ENCODE data around the gene ASXL1.

Gene ASXL1

DNA sequence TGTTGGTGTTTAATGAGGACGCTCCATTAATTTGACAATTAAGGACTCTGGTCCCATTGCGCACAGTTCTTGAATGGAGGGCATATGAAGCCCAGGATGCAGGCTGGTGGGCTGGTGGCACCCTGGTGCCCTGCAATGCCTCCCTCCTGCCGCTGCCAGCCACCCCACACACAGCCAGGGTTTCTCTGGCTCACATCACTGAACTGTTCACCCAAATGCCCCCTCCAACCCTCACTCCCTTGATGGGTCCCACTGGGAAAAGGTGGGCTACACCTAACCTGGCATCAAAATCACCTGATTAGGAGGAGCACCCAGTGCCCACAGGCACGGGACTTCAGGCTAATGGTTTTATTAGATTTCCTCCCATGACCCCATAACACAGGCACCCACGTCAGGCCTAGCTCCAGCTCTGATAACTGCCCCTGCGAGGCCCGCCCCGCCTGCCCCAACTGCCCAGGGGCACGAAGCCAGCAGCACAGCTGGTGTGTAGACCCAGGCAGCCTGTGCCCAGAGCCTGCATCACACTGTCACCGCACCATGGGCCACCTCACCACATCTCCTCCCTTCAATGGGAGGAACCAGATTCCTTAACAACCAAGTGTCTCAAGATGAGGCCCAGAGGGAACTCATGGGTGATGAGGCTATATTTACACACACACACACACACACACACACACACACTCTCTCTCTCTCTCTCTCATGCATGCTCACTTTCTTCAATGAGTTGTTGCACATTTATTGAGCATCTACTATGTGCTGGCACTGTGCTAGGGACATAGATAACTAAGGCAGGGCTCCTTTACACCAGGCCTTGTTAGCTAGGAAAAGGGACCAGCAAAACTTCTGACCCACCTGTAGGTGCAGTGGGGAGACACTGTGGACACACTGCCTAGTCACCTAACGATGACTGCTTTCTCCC, 119.7 kb downstream of the ASXL1 start:
- peak in 7 of 58 donors; percentile 15 to 46 (median 25) for DNase-seq

DNA sequence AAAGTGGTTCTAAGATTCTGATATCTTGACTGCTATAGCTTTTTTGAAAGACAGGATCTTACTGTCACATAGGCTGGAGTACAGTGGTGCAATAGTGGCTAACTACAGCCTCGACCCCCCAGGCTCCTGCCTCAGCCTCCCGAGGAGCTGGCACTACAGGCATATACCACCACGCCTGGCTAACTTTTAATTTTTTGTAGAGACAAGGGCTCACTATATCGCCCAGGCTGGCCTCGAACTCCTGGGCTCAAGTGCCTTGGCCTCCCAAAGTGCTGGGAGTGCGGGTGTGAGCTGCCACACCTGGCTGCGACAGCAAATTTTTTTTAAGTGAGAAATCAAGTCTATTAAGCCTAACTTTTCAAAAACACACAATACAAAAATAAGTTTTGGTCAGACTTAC, 120.4 kb downstream of the ASXL1 start:
- no peak for DNase-seq

DNA sequence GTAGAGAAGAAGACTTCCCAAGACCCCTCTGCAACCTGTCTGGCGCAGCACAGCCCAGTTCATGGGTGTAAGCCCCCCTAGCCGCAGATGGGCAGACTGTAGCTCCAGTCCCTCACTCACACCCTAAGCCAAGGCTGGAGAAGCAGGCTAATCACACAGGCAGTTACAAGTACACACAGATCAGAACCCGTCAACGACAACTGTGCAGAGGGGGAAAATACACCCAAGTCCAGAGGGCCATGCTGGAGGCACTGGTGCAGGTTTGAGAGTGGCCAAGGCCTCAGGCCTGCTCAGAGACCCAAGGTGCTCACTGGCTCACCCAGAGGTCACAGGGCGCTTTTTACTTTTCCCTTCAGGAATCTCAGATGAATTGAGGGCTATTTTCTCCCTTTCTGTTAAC, 120.9 kb downstream of the ASXL1 start:
- DNase-seq: no peak

DNA sequence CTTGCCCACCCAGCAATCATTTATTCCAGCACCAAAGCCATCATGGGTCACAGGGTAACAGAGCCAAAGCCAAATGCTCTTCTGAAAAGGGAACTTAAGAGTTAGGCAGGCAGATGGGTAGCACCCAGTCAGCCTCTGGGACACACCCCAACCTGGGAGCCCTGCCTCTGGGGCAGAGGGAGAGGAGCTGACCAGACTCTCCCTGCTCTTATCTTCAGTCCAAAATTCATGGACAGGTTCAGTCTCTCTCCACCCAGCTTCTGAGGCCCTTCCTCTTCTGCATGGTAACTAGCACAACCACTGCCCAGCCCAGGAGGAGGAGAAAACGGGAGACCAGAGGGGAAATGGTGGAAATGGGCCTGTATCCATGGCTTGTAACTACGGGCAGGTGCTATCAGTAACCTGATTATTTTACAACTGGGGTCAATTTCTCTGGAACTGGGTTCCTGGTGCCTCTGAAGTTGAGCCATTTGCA, 121.6 kb downstream of the ASXL1 start:
- DNase-seq: no peak

DNA sequence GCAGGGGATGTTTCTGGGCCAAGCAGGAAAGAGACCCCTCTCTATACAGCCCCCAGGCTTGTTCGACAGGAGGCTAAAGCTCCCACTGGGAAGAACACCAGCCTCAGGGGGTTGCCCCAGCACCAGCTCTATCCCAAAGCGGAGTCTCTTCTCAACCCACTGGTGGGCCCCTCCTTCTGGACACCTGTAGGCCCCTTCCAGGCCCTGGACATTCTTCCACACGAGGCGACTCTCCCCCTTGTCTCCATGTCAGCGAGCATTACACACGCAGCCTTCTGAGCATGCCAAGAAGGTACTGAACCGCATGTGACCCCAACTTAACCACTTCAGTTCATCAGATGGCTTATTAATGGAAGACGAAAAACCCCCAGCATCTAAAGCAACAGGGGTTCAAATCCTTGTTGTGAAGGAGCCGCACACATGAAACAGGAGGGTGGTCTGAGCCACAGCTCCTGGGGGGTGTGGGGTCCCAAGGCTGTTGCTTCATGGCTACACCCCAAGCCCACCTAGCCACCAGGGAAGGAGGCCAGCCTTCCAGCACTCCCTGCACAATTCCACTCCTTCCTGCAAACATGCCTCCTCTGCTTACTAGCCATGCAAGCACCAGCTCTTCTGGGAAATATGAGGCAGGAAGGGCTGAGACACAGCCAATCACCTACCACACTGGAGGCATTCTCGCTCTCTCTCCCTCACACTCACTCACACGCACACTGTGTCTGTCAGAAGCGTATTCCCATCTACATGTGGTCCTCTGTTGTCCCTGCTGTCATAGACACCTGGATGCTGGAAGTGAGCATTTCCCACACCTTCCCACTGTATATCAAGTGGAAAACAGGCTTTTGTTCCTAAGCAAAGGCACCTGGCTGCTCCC, 122.5 kb downstream of the ASXL1 start:
- DNase-seq: no peak

DNA sequence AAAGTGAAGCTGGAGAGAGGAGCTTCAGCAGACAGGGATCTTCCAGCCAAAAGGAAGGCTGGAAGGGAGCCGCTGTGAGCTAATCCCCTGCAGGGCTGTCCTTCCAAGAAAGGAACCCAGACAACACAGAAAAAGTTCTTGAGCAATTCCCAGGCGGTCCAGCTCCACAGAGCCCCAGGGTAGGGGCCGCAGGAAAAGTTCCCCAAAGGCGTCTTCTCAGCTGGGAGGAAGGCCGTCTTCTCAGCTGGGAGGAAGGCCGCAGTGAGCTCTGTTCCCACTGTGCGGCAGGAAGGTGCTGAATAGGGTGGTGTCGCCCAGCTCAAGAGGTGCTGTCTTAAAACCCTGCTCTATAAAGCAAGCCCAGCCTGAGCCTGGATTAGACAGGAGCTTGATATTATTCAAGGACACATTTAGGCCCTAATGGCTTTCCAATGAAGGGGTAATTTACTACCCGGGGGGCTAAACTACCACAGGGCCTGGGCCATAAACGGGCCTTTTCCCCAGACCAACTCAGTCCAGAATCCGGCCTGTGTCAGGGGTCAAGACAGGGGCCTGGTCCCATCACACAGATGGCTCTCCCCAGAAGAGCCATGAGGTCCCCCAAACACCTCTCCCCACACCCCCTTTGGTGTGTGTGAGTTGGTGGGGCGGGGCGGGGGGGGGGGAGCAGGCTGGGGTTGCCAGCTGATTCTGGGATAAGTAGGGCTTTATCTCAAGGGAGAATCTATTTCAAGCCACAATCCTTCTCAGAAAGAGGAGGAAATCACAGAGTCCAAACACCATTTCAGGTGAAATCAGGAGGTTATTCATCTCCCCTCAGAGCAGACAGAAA, 123.4 kb downstream of the ASXL1 start:
- peak in 4 of 58 donors; percentile 8 to 47 (median 24) for DNase-seq

DNA sequence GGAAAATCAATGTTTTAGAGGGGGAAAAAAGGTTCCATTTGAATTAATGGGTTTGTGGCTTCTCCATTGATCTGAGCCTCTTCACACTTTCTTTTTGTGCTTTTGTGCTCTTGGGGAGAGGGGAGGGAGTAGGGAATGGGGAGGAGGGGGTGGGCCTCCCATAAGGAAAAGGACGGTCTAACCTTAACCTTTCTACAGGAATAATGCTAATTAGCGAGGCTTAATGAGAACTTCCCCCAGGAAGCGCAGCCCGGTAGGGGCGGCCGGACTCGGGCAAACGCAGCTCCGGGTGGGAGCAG, 124.0 kb downstream of the ASXL1 start:
- DNase-seq: no peak

DNA sequence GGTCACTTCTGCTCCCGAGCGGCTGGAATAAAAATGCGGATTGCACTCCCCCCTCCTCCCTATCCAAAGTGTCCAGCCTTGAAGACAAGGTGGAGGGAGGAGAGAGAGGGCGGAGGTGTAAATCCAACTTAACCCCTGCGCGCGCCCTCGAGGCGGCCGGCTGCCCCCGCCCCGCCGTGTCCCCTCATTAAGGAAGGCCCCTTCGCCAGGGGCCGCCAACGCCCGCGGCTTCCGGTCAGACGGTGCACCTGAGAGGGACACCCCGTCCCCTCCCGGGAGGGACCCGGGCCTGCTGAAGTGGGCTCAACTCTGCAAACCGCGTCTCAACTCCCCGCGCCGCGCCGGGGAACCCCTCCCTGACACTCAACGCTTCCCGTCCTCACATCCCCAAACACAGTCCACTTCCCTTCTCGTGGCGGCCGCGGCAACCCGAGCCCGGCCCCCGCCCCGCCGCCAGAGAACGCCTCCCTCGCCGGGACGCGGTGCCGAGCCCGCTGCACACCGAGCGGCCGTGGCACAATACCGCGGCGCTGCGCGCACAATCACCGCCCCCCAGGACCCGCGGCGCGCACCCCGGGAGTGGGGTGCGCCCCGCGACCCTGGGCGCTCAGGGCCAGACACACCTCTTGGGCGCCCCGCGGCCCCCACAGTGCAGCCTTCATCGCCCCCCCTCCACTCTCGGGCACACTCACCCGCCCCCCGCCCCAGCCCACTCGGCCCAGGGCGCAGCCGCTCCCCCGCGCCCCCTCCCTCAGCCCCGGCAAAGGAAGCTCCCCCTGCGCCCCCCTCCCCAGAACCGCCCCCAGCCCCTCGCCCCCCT, 124.5 kb downstream of the ASXL1 start:
- peak in 8 of 58 donors; percentile 14 to 56 (median 30) for DNase-seq

DNA sequence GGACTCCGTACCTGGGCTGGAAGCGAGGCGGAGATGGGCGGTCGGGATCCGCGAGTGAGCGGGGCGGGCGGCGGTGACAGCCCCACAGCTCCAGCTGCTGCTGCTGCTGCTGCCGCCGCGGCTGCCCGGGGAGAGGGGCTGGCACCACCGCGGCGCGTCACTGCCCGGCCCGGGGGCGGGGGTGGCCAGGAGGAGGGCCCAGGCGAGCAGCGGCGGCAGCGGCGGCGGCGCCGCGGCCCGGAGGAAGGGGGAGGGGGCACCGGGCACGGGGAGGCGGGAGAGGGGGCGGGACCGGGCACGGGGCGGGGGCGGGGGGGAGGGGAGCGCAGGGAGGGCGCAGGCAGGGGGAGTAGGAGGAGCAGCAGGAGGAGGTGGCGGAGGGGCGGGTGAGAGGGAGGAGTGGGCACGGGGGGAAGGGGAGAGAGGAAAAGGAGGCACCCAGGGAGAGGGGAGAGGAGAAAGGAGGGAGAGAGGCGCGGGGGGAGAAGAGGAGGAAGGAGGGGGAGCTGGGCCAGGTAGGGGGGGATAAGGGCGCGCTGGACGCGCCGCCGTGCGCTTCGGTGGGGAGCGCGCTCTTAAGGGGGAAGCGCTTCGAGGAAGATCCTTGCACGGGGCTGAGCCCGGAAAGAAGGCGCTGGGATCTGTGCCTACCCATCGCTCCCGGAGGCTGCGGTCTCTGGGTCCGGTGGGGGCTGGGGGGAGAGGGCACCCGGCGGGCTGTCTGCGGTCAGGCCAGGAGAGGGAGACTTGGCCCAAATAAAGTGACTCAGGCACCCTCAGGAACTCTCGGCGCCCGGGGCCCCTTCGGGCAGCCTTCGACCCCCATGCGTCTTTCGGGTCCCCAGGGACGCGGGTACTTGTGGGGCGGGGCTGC, 125.5 kb downstream of the ASXL1 start:
- DNase-seq: peak in 53 of 58 donors; percentile 31 to 92 (median 74)

DNA sequence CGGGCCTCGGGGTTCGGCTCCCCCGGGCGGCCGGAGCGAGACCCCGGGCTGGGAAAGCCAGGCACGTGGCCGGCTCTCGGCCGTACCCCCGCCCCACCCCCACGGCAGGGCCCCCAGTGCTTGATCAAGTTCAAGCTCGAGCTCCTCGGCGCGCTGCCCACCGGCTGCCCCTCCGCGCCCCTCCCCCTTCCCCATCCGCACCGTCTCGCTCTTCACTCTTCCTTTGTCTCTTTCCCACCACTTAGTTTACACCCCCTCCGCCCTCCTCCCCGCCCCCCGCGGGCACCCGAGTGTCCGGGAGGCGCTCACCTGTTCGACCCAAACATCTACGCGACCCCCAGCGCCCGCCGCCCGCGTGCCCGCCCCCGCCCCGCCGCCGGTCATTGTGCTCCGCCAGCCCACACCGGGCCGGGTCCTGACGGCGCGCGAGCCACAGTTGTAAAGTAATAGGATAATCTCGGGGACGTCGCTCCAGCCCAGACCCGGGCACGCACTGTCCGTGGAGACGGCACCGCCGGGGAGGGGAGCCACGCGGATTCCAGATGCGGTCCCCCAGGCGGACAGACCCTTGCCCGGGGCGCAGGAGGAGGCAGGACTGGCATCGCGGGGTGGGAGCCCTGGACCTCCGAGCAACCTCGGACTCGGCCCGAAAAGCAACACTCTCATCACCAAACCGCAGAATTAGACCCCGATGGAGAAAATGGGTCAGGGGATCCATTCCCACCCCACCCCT, 126.3 kb downstream of the ASXL1 start:
- DNase-seq: peak in 17 of 58 donors; percentile 20 to 64 (median 52)

DNA sequence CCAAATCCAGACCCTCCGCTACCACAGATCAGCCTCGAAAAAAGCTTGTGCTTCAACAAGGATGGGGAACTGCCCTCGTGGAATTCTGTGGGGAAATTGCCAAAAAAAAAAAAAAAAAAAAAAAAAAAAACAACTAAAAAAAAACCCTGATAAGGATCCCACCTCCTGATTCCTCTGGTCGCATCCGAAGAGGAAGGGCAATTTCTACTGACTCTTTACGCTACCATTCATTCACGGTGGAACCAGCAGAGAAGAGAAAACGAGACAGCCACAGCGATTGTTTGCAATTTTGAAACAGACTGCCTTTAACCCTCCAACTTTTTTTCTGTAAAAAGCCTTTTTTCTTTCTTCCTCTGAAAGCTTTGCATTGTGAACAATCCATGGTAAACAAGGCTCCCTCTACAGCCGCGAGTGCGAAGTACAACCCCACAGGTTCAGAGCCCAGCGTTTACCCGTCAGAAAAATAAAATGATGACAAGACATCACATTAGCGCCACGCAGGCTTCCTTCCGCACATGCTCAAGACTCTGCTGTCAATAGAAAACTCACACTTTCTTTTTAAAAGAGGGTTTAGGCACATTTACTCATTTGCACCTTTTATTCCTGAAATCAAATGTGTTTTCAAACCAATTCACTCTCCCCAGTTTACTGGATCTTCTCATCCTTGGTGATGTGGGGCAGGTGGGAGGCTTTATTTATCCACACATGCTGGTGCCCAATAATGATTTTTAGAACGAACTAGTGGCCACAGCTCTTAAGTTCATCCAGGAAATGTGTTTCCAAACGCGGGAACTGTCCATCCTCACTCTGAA, 127.0 kb downstream of the ASXL1 start:
- DNase-seq: peak in 52 of 58 donors; percentile 24 to 88 (median 68)

DNA sequence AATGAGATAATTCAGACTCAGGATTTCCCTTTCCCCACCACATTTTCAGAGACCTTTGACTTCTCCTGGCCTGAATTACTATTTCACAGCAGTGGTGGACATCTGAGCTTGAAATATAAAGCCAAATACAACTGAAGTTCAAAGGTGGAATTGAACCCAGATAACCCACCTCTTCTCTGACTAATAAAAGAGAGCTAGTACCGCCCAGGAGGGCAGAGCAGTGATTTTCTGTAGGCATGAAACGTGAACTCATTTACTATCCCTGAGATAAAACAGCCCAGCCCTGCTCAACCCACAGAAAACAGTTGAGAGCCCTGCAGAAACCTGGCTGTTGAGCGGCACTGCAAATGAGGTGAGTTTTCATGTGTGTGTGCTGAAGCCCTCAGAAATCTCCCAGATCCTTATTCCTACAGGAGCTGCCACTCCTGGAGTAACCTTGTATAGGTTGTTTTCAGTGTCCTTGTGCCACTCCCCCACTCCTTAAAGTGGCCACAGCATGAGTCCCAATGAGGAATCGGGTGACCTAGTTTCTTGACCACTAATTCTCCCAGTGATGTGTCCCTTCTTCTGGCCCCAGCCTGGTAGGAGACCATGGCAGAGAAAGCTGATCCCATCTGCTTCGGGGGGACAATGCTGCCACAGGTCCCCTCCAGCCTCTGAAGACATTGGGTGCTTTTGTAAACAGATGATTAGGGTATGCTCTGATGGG, 127.8 kb downstream of the ASXL1 start:
- DNase-seq: no peak

DNA sequence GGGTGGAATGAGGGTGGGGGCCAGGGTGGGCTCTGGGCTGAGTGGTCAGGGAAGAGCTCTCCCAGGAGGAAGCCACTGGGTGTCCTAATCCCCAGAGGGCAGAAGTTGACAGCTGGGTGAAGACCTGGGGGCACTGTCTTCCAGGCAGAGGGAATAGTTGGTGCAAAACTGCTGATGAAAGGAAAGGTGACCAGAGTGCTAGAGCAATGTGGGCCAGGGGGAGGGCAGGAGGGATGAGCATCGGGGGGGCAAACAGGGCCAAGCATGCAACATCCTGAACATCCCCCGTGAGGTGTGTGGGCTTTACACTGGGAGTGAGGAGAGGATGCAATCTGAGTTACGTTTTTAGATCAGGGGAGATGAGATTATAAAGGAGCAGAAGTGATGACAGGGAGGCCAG, 129.2 kb downstream of the ASXL1 start:
- no peak for DNase-seq

DNA sequence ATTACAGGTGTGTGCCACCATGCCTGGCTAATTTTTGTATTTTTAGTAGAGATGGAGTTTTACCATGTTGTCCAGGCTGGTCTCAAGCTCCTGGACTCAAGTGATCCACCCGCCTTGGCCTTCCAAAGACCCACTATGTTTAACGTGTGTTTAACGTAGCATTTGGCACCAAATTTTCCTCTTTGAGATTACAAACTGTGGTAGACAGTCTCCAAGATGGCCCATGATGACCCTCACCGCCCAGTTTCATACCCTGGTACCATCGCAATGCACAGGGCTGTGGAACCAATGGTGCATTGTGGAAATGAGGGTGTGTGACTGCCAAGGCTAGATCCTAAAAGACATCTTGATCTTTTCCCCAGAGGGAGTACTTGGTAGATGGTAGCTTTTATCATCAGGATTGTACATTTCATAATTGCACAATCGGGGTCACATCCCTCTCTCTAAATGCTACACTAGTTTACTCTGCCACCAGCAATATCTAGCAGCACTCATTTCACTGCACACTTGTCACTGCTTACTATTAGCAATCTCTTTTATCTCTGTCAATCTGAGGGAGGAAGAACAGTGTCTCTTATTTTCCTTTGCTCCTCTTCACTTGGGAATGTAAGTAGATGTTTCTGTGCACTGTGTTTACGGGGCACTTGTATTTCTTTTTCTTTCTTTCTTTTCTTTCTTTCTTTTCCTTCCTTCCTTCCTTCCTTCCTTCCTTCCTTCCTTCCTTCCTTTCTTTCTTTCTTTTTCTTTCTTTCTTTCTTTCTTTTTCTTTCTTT, 130.1 kb downstream of the ASXL1 start:
- no peak for DNase-seq

Measured in anterior cingulate cortex (tissue), 58 donors.